HG03103 (cell line): ENCODE results near the gene LNX1.
A peak's percentile ranks its signal among the peaks of the same experiment; 100 is the strongest.

Experiments used
- ATAC-seq: cut with Tn5 transposase; IDR thresholded peaks from one replicate; pipeline ENCODE4 v1.9.1; 2021; ENCODE audit warnings: low read depth; ENCODE audit not compliant: unreplicated experiment

The LNX1 gene

GRCh38 chr4:53601251-53601764 lies 10.0 kb upstream of the LNX1 start:
- ATAC-seq, result peak; percentile 54

GRCh38 chr4:53599632-53600031 lies 8.3 kb upstream of the LNX1 start:
- no peak for ATAC-seq

GRCh38 chr4:53598901-53599300 lies 7.6 kb upstream of the LNX1 start:
- no peak for ATAC-seq

- no peak for ATAC-seq
Measured at GRCh38 chr4:53598483-53598882, 7.2 kb upstream of the LNX1 start.

GRCh38 chr4:53596901-53597300 lies 5.6 kb upstream of the LNX1 start:
- no peak for ATAC-seq

- ATAC-seq, result no peak
Measured at GRCh38 chr4:53595834-53596233, 4.5 kb upstream of the LNX1 start.

GRCh38 chr4:53595204-53595603 lies 3.9 kb upstream of the LNX1 start:
- no peak for ATAC-seq

GRCh38 chr4:53593765-53594164 lies 2.5 kb upstream of the LNX1 start:
- ATAC-seq, result no peak

GRCh38 chr4:53592686-53593501 lies 1.6 kb upstream of the LNX1 start:
- ATAC-seq, result no peak

GRCh38 chr4:53592122-53592521 lies 836 bp upstream of the LNX1 start:
- no peak for ATAC-seq

- no peak for ATAC-seq
Measured at GRCh38 chr4:53590187-53590586, 1.1 kb downstream of the LNX1 start.

- no peak for ATAC-seq
Measured at GRCh38 chr4:53589511-53589910, 1.8 kb downstream of the LNX1 start.

GRCh38 chr4:53587135-53587534 lies 4.2 kb downstream of the LNX1 start:
- no peak for ATAC-seq

- ATAC-seq, result no peak
Measured at GRCh38 chr4:53586121-53586816, 5.0 kb downstream of the LNX1 start.

- no peak for ATAC-seq
Measured at GRCh38 chr4:53584658-53585057, 6.6 kb downstream of the LNX1 start.

GRCh38 chr4:53583513-53583912 lies 7.8 kb downstream of the LNX1 start:
- no peak for ATAC-seq

- ATAC-seq, result no peak
Measured at GRCh38 chr4:53582194-53582593, 9.1 kb downstream of the LNX1 start.

- no peak for ATAC-seq
Measured at GRCh38 chr4:53580274-53580673, 11.0 kb downstream of the LNX1 start.

- ATAC-seq, result no peak
Measured at GRCh38 chr4:53579826-53580225, 11.5 kb downstream of the LNX1 start.

GRCh38 chr4:53576676-53577372 lies 14.5 kb downstream of the LNX1 start:
- ATAC-seq, result no peak

GRCh38 chr4:53576071-53576617 lies 15.1 kb downstream of the LNX1 start:
- ATAC-seq, result no peak
